NOMO-1 treated with DMSO at 0.1 percent for 48 hours (cell line): ENCODE results near the gene DYNC1I1.
A peak's percentile ranks its signal among the peaks of the same experiment; 100 is the strongest.

ENCODE experiments used
- DNase-seq: peaks from one replicate; lab custom pipeline; 2025; ENCODE audit not compliant: unreplicated experiment; lab: John Stamatoyannopoulos, UW

The DYNC1I1 gene

DNA sequence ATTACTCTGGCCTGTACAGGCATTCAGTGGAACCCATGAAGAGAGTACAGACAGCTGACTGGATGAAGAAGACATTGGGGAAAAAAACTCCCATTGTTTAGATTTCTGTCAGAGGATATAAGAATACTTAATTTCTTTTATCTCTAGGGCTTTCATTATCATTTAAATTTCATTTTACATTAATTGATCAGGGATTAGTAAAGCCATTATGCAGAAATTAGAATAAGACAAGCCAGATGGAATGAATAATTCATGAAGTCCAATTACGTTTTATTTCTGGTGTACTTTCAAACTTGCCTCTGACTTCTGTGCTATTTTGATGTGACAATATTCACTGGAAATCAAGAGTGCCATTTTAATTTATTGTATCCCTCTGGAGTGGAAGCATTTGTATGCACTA is 302.5 kb downstream of the DYNC1I1 start:
- no peak for DNase-seq

DNA sequence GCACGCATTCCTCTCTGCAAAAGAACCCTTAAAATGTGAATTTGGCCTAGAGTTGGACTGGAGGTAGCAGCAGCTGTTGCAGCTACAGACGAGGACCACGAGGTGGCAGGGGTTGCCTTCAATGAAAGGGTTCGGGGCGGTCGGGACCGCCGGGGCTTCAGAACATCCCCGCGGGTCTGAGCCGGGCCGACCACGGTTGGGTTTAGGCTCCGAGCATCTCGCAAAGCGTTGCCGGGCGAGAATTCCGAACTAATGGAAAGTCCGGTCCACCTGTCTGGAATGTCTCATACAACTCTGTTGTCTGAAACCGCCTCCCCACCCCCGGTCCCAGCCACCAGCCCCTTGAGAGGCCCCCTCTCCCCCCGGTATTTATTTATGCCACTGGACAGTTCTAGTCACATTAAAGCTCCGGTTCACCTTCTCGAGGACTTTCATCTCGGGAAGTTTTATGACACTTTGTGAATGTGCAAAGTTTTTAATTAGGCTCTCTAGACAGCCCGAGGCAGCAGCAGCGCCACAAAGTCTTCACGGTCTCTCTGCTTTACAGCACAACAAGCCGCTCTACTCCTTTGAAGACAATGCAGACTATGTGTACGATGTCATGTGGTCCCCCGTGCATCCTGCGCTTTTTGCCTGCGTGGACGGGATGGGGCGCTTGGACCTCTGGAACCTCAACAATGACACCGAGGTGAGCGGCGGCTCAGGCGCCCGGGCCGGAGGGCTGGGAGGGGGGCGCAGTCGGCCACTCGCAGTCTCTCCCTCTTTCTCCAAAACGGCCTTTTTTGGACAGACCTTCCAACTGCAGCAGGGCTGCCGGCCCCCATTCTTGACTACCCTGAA is 303.4 kb downstream of the DYNC1I1 start:
- peak; percentile 90 for DNase-seq

GRCh38 chr7:96076350-96076707 is 304.0 kb downstream of the DYNC1I1 start:
- no peak for DNase-seq

GRCh38 chr7:96080027-96080426 is 307.7 kb downstream of the DYNC1I1 start:
- DNase-seq = peak; percentile 97

DNA sequence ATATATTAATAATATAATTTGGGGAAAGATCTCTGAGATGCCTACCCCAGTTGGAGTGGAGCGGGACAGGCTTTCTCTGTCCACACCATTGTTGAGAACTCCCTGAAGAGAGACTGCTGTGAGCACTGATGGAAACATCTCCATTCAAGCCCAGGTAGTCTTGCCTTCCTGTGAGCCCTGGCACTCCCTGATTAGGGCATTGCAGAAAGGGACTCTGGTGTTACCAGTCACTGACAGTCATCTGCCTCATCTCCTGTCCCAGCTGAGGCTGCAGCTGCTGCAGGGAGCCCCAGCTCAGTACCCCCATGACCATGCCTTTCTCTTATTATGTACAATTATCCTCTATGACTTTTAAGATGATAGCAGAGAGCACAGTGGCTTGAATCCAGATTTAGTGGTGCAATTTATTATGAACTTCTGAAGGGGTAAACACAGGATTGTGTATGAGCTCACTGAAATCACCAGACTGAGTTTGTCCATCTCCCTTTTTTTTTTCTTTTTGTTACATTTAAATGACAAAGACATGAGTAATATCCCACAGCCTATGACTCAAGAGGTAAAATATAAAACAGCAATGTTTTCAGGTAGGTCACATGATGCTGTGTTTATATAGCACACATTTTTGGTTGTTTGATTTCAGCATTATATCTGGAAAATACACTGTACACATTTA is 312.7 kb downstream of the DYNC1I1 start:
- DNase-seq = peak; percentile 76

DNA sequence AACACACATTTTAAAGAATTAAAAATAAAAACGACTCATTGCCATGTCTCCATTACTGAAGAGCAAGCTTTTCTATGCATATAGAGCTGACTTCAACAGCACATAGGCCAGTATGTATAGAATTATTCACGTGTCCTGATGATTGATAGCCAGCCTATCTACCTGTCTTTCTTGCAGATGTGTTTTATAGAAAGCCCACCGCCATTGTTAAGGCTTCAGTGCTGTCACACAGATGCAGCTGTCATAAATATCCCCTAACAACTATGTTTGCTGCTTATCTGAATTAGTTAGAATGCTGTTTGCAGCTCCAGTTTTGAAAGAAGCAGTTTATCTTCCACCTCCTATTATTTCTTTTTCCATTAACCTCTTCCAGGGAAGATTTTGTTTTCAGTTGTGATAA is 313.6 kb downstream of the DYNC1I1 start:
- peak; percentile 23 for DNase-seq

DNA sequence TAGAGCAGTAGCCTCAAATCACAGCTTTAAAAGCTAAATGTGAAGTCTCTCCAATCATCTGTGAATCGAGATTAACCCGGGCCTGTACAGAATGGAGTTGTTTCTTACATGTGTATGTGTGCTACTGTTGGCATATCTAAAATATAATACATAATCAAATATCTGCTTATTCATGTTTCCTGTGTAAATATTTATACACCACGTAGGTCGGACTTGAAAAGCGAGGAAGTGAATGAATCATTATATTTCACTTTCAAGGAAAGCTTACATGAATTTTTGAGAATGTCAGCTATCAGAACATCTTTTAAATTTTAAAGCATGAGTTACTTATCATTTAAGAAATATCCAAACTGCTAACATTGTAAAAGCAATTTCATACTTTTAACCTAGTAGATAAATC is 316.2 kb downstream of the DYNC1I1 start:
- DNase-seq = no peak

GRCh38 chr7:96089511-96089910 is 317.2 kb downstream of the DYNC1I1 start:
- peak; percentile 94 for DNase-seq

GRCh38 chr7:96090756-96091155 is 318.4 kb downstream of the DYNC1I1 start:
- DNase-seq = peak; percentile 66

GRCh38 chr7:96093435-96093834 is 321.1 kb downstream of the DYNC1I1 start:
- peak; percentile 59 for DNase-seq

GRCh38 chr7:96097835-96098234 is 325.5 kb downstream of the DYNC1I1 start:
- no peak for DNase-seq

DNA sequence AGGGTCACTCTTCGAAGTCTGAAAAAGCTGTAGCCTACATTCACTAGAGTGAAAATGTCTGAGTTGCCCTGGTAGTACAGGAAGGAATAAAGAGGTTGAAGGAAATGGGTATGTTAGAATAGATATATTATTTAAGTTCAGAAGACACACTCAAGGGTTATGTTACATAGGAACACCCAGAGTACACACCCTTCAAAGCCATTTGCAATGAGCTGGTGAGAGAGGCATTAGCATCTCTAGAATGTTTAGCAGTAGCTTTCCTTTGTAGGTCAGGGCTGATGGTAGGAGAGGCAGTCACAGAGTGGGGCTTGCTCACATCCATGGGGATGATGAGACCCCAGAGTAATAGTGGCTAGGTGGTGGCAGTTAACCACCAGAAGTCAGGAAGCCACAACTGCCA is 328.4 kb downstream of the DYNC1I1 start:
- DNase-seq = peak; percentile 70

DNA sequence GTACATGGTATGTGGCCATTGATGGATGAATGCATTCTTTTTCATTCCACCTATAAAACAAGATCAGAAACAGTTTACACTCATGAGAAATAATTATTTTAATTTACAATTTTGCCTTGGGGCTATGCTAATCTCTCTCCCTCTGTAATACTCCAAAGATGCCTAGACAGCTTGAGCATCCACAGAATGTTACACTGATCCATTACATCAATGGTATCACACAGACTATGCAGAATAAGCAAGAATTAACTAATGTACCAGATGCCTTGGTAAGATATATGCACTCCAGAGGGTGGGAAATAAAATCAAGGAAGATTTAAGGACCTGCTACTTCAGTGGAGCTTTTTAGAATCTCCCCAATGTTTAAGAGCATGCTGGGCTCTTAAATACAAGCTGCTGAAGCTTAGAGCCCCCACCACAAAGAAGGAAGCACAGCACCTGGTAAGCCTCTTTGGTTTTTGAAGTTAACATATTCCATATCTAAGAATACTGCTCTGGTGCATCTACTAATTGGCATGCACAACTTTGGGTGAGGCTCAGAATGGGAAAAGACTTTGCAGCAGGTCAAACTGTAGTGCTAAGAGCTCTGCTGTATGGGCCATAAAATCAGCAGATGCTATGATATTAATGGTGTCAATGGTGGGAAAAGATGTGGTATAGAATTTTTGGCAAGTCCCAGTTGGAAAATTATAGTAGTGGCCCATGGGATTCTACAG is 329.9 kb downstream of the DYNC1I1 start:
- no peak for DNase-seq

- no peak for DNase-seq
Measured at GRCh38 chr7:96104984-96105383, 332.6 kb downstream of the DYNC1I1 start.

DNA sequence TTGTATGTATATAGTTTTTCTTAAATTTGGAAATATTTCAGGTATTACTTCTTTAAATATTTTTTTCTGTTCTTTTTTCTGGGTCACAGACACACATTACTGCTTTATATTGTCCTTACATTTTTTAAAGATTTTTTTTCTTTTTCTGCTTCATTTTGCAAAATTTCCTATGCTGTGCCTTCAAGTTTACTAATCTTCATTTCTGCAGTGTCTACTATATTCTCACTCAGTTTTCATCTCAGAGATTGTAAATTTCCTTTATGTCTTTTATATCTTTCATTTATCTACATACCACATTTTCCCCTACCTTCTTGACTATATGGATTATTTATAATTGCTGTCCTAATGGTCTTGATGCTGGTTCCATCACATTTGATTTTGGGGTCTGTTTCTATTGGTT is 339.1 kb downstream of the DYNC1I1 start:
- DNase-seq = no peak

- DNase-seq = no peak
Measured at GRCh38 chr7:96114190-96114589, 341.8 kb downstream of the DYNC1I1 start.

DNA sequence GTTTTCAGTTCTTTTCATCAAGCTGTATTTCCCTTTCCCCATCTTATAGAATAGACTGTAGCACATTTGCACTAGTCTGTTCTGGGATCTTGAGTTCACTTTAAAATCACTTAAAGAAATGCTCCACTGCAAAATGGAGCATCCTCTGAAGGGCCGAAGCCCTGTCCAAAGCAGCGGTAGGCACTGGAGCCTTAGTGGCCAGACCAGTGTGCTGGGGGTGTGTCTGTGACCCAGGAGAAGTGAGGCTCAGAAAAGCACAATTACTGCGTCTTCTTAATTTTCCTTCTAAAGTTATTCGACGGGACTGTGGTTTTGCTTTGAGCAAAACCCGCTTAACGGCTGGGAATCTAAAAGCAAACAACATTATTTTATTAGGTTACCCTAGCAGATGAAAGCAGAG is 343.8 kb downstream of the DYNC1I1 start:
- DNase-seq = no peak

DNA sequence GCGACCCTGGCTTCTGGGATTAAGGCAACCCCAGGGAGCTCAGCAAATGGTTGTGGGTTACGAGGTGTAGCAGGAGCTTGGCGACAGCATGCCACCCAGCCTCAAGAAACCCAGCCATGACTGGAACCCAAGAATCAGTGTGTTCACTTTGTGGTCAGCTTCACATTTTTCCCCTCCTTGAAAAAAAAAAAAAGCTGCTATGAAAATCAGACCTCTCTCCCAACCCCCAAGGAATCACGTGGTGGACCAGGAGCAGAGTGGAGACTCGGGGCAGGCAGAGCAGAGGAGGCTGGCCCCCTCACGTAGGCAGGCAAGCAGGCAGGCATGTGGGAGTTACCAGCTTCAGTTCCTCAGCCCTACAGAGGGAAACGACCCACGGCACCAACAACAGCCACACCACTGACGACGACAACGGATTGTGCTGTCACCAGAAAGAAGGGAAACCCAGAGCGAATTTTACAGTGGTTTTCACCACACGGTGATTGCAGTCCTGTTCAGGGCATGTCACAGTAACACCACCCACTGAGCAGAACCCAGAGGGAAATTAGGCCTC is 346.2 kb downstream of the DYNC1I1 start:
- DNase-seq = no peak

DNA sequence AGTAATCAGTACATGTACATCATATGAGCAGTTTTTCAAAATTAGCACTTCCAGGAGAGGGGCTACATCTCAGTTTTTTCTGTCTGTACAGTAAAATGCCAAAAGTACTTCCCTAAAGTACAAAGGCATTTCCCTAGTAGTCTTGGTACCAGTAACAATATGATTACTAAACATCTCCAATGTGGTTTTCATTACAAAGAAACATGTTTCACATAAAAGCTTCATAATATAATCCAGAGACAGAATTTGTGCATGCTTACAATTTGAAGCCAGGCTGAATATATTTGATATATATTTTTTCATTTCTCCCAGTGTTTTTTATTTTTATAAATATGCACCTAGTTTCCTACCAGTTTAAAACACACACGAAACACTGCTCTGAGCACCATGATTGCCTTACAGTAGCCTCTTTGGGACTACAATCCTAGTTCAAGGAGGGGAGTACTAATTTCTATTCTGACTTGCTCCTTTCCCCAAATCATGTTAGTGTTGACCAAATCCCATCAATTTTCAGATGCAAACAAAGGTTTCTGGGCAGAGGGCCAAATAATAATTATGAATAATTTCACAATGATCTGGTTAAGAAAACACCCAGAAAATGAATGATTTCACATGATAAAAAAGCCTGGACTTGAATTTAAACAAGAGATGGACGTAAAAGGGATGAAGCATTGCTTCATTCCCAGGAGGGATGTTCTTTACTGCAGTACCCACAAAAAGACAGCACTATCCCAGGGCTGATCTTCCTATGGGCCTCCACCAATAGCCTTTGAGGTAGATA is 348.3 kb downstream of the DYNC1I1 start:
- peak; percentile 41 for DNase-seq

GRCh38 chr7:96121752-96122151 is 349.4 kb downstream of the DYNC1I1 start:
- no peak for DNase-seq

DNA sequence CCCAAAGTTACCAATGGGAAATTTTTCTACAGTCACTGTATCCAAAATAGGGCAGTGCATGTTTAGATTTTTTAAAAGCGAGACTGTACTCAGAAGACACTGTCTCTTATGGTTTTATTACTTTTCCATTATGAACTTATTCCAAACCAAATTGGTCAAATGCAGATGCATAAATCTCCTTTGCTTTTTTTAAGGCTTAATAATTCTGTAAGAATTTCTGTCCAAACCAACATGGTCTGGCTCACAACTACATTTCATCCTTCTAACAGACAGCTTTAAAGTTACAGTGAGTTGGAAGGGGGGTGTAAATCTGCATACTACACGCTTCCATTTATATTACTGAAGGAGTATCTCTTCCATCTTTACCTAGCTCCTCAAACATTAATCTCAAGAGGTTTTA is 350.4 kb downstream of the DYNC1I1 start:
- DNase-seq = no peak
